OCI-LY7 (cell line): ENCODE results near the gene HOXC6.

Experiments used
- EZH2phosphoT487 ChIP-seq: fragments of 200-600 bp; sonication (generic); IDR thresholded peaks from 2 replicates; pipeline ENCODE4 v1.6.1; 2018; ENCODE audit warnings: low read depth, borderline replicate concordance, mild to moderate bottlenecking, mixed run types, antibody characterized with exemption, low read length, moderate library complexity, mixed read lengths
- TF ChIP-seq, protein P1 (sequence below): fragments of 200-600 bp; sonication (generic); conservative IDR thresholded peaks from 2 replicates; pipeline ENCODE4 v1.5.1; 2014; ENCODE audit warnings: mild to moderate bottlenecking, antibody characterized with exemption, low read length, moderate library complexity, mixed read lengths

DNA sequence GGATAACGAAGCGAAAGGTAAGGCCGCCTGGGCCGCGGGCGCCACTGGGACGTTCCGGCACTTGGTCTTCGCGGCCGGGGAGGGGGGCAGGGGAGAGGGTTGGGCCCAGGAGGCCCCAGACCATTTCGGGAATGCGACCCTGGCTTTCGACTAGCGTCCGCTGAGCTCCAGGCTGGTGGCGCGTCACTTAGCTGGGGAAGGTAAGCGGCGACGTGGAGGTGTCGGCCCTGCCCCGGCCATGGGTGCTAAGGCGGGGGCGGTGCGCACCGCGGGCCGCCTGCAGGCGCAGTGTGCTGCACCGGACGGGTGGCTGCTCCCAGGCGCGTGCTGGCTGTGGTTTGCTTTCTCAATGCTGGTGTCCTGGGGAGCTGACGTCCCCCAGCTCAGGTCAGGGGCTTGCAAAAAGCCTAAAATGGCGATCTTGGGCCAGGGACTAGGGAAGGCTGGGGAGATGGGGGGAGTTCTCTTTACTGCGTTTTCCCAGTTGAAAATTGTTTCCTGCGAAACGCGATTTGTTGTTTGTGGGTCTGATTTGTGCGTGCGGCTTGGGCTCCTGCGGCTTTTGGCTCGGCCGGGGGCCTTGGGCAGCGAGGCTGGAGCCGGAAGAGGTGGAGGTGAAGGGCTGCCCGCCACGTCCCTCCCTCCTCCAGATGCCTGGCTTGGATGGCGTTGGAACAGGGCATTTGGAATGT is 42.1 kb upstream of the HOXC6 start:
- TF ChIP-seq, protein P1, sequence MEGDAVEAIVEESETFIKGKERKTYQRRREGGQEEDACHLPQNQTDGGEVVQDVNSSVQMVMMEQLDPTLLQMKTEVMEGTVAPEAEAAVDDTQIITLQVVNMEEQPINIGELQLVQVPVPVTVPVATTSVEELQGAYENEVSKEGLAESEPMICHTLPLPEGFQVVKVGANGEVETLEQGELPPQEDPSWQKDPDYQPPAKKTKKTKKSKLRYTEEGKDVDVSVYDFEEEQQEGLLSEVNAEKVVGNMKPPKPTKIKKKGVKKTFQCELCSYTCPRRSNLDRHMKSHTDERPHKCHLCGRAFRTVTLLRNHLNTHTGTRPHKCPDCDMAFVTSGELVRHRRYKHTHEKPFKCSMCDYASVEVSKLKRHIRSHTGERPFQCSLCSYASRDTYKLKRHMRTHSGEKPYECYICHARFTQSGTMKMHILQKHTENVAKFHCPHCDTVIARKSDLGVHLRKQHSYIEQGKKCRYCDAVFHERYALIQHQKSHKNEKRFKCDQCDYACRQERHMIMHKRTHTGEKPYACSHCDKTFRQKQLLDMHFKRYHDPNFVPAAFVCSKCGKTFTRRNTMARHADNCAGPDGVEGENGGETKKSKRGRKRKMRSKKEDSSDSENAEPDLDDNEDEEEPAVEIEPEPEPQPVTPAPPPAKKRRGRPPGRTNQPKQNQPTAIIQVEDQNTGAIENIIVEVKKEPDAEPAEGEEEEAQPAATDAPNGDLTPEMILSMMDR = no peak
- no peak for TF ChIP-seq EZH2phosphoT487
